AG08396 (cell line): ENCODE results near the gene LYPD5.
"Not testable (repeated sequence)": the region's sequence is repeated elsewhere in the genome, so short reads cannot be mapped to it uniquely, and the experiment has no call there.

ENCODE experiments used
- DNase-seq: peaks from one replicate; pipeline ENCODE4 v3.0.0; 2012; ENCODE audit warnings: low spot score, mixed read lengths

The LYPD5 gene

GRCh38 chr19:43806401-43806800 lies 4.2 kb upstream of the LYPD5 start:
- DNase-seq = not testable (repeated sequence)

DNA sequence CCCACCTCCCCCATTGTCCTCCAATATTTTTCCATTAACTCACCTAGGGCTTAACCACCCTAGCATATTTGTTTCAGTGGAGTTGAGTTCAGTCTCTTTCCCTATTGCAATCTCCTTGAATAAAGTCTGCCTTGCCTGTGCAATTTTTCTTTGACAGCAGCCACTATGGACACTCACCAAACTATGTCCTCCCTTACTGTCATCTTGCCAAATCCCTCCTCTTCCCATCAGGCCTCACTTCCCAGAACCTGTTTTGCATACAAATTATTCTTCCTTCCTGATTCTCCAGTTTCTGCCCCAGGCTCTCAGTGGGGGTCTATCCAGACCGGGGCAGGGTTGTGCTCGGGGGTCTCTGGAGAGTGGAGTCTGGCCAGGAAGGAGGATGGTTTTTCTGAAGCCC lies 2.2 kb upstream of the LYPD5 start:
- DNase-seq = no peak

DNA sequence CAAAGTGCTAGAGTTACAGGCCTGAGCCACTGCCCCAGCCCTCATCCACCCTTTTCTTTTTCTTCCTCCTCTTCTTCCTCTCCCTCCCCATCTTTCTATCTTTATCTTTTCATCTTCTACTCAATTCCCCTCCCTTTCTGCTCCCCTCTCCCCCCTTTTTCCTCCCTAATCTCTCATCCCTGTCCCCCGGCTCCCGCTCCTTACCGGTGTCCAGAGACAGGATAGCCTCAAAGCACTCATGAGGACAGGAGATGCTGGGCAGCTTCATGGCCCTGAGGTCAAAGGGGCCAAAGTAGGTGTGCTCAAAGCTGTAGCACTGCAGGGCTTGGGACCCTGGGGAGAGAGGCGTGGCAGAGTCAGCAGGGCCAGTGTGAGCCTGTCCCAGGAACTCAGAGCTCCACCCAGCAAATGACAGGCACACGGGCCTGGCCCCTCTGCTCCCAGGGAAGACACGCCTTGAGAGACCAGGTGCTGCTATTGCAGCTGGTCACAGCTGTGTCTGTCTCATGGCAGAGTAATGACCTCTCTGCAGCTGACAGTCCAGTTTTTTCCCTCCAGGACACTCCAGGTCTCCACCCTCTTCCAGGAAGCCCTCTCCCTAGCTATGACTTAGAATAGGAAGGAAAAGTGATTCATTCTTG lies 2.6 kb downstream of the LYPD5 start:
- DNase-seq = no peak

DNA sequence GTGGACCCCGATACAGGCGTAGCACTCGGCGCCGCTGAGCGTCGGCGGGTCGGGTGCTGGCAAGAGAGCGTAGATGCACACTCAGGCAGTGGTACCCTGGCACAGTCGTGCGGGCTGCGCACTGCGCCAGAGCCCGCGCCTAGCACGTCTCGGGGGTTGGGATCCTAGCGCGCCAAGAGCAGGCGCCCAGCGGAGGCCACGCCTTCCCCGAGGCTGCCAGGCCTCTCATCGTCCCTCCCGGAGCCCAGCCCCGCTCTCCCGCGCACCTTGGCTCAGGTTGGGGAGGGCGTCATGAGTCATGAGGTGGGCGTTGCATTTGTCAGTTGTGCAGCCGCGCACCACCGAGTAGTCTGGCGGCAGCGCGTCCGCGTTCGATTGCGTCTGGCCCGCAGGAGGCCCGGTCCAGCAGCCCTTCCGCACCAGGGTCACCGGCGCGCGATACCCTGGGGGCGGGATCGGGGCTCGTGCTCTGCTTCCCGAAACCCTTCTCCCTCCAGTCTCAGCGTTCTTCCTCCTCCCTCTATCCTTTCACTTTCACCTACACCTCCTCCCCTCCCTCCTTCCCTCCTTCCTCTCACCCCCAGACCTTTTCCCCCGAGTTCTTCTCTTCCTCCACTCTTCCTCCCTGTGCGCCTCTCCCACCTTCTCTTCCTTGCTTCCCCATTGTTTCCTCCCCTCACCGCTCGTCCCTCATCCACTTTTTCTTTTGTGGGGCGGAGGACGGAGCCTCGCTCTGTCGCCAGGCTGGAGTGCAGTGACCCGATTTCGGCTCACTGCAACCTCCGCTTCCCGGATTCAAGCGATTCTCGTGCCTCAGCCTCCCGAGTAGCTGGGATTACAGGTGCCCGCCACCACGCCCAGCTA lies 3.5 kb downstream of the LYPD5 start:
- DNase-seq = peak; percentile 22

- no peak for DNase-seq
These were observed 4.2 kb downstream of the LYPD5 start for GRCh38 chr19:43798026-43798545.

- no peak for DNase-seq
These were observed 4.7 kb downstream of the LYPD5 start for GRCh38 chr19:43797556-43797955.

- no peak for DNase-seq
These were observed 5.1 kb downstream of the LYPD5 start for GRCh38 chr19:43797118-43797517.

DNA sequence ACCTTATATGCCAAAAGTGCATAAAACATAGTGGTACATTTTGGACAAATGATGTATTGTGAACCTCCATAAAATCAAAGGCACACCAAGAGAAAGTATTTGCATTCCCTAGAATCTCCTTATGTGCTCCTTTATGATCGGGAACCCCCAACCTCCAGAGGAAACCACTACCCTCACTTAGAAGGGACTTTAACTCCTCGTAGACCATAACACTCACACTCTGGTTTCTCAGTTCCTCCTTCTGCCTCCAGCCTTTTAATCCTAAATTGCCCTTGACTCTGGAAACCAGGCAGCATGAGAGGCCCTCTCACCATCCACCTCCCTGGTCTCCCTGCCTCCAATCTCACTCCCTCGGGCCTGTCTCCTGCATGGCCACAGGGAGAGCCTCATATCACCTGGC lies 11.7 kb downstream of the LYPD5 start:
- no peak for DNase-seq

DNA sequence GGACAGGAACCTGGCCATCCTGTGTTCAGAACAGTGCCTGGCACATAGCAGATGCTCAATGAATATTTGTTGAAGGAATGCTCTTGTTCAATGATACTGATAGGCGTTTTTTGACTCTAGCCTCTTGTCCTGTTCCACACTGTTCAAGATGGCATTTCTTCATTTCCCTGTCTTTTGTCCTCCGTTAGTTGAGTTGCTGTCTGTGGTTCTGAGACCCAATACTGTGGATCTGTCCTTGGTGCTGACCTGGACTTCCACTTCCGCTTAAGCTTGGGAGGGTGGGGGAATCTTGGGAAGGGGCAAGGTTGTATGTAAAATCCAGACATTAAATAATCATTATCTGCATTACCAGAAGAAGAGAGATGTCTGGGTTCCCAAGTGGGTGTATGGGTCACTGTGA lies 13.2 kb downstream of the LYPD5 start:
- DNase-seq = peak; percentile 47

DNA sequence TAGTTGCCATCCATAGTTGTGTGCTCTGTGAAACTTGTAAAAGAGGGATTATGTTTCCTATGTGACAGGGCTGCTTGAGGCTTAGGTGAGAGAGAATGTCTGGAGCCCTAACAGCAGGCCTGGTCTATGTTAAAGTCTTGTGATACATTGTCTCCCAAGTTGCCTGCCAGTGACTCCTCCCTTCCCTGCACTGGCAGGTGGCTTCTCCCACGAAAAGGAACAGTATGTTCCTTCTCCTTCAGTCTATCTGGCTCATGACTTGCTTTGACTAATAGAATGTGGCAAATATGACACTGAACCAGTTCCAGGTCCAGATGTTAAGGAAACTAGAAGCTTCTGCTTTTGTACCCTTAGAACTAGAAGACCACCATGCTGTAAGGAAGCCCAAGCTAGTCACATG lies 15.6 kb downstream of the LYPD5 start:
- no peak for DNase-seq

- DNase-seq = peak; percentile 77
These were observed 17.1 kb downstream of the LYPD5 start for GRCh38 chr19:43784981-43785808.

- peak; percentile 90 for DNase-seq
These were observed 17.8 kb downstream of the LYPD5 start for GRCh38 chr19:43784241-43784980.

DNA sequence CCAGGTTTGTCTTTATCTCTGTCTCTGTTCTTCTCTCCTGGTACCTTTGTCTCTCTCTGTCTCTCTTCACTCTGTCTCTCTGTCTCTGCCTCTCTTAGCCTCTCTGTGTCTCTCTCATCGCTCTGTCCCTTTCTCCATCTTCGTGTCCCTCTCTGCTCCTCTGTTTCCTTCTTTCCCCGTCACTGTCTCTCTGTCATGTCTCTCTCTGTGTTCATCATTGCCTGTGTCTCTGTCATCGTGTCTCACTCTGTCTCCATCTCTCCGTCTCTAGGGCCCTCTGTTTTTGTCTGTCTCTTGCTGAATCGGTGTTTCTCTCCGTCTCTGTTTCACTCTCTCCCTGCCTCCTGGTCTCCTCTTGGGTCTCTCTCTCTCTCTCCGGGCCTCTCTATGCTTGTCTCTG lies 18.6 kb downstream of the LYPD5 start:
- DNase-seq = no peak

- no peak for DNase-seq
These were observed 19.5 kb downstream of the LYPD5 start for GRCh38 chr19:43782689-43783231.

GRCh38 chr19:43782311-43782660 lies 20.0 kb downstream of the LYPD5 start:
- no peak for DNase-seq

- no peak for DNase-seq
These were observed 20.5 kb downstream of the LYPD5 start for GRCh38 chr19:43781630-43782310.

DNA sequence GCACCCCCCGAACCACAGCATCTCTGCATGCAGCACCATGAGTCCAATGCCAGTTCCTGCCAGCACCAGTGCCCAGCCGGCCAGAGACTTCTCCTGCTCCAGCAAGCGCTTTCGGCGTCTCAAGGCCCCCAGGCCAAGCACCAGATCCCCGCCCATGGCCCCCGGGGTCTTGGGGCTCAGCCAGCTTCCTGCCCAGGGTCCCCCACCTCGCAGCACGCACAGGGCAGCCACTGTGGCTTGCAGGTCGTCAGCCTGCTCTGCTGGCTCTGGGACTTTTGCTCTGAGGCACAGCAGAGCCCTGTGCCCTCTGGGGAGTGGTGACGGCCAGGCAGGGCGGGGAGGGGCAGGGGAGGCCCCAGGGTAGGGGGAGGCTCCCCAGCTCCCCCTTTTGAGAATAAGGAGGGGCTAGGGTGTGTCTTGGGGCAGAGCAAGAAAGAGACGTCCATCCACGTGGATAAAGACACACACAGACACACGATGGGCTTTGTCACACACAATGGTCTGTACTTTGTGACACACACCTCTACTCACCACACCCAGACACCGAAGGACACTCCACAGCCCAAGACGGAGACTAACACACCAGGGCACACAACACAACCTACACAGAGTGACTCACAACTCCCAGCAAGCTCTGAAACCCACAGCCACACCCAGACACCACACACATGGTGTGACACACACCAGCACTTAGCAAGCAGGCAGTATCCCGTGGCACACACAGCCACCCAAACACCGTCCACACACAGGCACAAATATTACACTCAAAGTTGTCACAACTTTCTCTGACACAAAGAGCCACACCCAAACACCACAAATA lies 21.3 kb downstream of the LYPD5 start, which contains the start of gene KCNN4:
Gene KCNN4 (minus strand): TSS at position 268 of the 820 bp plus-strand sequence. CDS start 112 bp downstream, at position 156.
- DNase-seq = peak; percentile 66

DNA sequence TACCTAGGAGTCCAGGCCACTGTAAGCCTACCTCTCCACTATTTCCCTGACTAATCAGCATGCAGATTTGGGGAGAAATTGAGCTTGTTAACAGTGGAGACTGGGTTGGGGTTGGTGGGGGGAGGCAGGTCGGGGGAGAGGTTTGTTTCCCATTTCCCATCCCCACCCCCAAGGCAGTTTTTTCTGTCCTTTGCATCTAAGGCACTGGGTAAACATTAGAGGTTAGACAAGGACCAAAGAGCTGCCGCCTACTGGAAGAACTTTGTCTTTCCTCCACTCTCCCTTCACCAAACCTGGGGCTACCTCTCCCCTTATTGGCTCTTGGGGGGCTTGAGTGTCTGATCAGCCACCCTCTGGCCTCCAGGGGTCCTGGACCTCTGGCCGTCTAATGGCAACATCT lies 22.4 kb downstream of the LYPD5 start:
- no peak for DNase-seq

- DNase-seq = no peak
These were observed 23.0 kb downstream of the LYPD5 start for GRCh38 chr19:43779147-43779819.
